Measurements from ENCODE around the gene MACROD1.

Gene MACROD1

DNA sequence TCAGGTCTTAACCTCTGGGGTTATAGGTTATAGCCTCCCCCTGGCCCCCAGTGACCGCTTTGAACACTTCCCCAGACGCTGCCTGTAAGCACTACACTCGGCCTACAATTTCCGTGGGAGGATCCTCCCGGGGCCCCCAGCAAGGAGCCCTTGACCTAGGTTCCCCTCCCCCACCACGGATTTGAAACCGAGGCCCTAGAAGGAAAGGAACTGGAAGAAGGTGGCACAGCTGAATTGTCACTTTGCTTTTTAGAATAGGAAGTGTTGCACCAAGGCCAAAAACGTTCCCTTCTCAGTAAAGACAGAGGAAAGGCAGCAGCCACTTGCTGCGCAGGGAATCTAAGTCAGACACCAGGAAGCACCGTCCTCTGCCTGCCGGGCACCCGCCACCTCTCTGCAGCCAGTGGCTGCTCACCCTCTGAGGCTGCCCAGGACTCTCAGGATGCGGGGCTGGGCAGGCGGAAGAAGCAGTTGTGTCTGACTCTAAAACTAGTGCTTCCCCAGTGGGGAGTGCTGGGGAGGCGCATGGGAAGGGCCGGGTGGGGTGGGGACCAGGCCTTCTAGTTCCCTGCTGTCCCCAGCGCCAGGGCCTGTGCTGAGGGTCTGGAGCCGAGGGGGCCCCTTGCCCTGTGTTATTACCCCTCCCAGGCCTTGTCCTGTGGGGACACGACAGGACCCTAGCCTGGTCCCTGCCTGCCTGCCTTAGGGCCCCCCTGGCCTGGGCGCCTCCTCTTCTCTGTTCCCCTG is 138.1 kb downstream of the MACROD1 start:
- peak; percentile 34 for DNase-seq

DNA sequence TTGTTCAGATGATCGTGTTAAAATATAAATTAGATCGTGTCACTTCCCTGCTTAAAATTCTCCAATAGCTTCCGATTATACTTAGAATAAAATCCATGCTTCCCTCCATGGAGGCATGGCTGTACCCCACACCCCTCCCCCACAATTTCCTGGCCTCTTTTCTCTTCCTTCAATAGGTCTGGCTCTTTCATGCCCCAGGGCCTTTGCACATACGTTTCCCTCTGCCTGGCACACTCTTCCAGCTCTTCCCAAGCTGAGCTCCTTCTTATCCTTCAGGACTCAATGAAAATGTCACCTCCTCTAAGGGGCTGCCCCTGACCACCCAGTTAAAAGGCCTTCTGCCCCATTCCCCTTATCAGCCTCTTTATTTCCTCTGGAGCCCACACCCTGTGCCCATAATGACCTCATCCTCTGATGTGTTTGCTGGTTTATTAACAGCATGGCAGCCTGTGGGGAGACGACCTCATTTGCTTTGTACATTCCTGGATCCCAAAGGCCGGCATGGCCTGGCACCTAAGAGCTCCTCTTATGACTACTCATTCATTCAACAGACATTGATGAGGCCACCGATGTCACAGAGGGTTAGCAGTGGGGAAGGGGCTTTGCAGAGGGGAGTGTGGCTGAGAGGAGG is 139.2 kb downstream of the MACROD1 start:
- DNase-seq: peak; percentile 24

DNA sequence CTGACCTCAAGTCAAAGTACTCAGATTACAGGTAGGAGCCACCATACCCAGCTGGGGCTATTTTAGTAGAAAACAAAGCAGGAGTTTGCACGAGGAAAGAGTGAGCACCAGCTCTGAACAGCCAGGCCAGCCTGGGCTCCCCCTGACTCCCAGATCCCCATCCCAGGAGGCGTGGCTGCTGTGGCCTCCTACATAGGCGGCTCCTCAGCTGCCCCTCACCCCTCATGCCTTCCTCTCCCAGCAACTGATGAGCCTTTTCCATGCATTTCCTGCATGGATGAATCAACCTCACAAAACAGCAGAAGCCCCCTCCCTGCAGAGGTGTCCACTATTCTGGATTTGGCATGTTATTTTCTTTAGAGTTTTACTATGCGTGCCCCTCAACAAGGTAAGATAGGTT is 140.7 kb downstream of the MACROD1 start:
- DNase-seq: no peak

DNA sequence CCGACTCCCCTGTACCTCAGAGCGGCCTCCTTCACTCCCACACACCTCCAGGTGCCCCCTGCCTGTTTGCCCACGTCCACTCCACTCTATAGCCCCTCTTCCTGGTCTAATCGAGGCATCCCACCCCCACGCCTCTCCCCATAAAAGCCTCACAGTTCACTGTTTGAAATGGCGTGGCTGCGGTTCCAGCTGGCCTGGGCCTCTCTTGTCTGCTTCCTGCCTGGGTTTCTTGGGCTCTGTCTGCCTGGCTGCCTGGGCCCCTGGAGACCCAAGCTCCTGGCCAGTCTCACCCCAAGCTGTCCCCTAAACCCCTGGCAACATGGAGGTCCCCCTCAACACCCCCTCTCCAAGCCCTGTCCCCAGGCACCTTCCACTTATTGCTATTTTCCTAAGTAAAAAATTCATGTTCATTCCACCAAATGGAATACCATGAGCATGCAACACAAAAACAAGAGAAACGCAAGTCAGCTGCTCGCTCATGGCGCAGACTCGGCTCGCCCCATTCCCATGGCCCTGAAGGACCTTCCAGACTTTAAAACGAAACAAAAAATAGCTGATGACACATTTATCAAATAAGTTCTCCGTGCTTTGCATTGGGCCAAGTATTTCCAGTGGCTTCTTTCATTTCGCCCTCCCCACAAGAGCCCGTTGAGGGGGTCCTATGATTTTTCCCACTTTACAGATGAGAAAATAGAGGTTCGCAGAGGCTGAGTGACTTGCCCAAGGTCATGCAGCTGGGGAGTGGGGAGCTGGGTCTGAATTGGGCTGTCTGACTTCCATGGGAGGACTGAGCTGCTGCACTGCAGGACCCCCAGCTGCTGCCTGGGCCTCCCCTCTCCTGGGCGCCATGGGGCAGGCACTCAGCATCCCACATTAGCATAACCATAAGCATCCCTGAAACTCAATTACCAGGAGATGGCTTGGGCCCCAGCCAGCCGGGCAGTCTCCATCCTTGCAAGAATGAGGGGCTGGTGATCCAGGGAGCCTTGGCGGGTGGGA is 141.9 kb downstream of the MACROD1 start:
- DNase-seq: no peak

DNA sequence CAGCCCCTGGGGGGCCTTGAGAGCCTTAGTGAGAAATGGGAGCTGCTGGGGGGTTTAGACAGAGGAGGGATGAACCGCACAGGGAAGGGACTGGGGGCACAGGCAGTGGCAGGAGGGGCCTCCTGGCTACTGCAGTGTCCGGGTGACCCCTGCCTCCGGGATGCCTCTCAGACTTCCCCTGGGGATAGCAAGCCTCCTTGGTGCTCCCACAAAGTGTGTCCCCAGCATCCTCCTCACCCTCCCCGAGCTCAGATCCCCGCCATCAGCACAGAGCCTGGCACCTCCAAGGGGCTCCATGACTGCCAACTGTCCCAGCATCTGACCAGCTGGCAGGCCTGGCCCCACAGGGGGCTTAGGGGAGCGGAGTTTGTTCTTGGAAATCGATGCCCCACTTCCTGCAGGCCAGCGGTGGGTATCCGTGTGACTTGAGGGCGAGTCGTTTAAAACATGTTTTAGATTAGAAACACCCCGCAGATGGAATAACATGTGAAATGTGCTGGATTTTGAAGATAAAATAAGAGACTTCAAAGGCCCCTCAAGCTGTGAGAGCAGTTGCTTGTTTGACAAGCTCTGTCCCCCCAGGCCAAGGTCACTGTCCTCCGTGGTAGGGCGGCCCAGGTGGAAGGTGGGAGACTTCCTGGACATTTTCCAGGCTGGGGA is 143.7 kb downstream of the MACROD1 start:
- DNase-seq: no peak

DNA sequence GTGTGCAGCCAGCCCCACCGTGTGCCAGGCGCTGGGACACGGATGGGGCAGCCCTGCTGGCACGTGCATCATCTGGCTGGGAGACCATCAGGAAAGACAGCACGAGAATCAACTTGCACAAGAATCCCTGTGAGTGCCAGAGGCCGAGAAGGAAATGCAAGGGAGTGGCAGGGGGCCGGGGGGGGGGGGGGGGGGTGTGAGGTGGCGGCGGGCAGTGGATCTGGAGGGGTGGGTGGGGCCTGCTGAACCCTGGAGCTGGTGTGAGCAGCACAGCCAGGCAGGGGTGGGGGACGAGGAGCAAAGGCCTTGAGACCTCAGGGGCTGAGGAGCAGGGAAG is 144.2 kb downstream of the MACROD1 start:
- no peak for DNase-seq

DNA sequence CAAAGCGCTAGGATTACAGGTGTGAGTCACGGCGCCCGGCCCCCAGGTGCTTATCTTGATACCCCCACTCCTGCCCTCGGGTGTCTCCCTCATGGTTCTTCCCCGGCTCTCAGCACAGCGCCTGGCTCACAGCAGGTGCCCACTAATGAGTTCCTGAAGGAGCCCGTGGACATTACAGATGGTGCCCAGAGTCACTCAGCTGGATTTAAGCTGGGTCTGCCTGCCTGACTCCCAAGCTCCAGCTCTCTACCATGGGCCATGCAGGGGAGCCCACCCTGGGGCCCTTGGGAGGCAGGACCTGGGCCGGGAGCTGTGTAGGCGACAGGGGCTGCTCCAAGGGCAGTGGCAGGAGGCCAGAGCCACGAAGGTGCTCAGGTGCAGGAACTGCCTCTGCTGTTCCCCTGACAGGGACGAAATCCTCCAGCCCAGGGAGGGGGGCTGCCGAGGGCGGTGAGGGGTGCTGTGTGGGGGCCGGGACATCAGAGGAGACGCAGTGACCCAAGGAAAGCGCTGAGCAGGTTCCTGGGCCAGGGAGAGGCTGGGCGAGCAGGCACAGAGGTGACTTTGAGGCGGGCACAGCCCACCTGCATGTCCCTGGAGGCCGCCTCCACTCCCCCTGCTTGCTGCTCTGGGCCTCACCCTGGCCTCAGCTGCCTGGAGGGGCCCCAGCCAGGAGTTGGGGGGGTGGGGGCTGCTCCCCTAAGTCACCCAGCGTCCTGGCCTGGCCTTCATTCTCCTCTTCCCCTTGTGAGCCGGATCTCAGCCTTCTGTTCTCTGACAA is 144.7 kb downstream of the MACROD1 start:
- no peak for DNase-seq

DNA sequence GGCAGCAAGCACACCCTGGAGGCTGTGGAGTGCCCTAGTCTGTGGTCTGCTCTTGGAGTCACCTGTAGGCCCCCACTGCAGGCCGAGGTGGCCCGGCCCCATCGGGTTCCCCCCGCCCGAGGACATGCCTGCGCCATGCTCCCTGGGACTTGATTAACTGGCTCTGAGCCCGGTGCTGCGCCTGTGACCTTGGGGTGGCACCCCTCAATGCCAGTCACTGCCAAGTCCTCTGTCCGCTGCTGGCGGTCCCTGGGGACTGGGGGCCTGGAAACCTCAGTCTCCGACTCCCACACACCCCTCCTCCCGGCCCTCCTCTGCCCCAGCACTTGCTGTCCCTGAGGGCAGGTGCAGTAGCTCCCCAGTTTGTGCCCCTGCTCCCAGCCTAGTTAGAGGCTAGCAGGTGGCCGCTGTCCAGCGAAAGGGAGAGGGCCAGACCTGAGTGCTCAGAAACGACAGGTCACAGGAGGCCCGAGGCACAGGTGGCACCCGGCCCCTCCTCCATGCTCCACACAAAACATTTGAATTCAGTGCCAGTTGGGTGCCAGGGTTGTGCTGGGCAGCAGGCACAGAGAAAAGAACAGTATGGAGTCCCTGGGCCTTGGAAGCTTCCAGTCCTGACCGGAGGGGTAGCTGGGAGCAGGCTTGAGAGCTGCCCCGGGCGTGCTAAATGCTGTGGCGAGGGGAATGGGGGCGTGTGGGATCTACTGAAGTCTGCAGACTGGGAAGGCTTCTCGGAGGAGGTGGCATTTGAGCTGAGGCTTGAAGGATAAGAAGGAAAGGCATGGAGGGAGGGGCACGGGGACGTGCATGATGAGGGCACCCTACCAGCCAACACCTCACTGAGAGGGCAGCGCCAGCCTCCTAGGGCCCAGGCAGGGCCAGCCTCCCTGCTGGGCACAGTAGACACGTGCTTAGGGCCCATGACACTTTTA is 146.5 kb downstream of the MACROD1 start:
- no peak for DNase-seq

DNA sequence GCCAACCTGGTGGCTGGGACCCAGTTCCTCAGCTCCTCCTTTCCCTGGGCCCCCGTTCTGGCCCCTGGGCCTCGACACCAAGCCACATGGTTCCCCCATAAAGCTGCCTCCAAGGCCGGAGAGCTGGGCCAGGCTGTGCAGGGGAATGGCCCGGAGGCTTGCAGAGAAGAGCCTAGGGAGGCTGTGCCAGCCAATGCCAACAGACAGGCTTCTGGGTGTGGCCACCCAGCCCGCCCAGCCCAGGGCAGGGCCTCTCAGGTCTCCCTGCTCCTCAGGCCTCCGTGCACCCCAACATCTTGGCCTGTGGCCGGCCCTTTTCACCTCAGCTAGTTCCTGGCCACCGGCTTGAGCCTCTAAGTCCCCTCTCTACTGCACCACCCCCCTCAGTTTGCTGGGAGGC is 147.6 kb downstream of the MACROD1 start:
- no peak for DNase-seq

DNA sequence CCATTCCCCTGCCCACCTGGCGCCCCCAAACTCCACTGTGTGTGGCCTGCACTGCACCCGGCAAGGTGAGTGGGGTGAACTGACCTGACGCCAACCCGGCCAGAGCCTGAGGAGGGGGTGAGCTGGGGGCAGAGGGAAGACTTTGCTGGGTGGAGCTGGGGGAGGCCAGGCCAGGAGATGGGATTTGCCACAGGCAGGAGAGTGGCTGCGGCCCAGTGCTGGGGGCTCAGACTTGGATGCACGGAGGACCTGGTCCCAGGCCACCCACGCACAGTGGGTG is 148.0 kb downstream of the MACROD1 start:
- DNase-seq: no peak

DNA sequence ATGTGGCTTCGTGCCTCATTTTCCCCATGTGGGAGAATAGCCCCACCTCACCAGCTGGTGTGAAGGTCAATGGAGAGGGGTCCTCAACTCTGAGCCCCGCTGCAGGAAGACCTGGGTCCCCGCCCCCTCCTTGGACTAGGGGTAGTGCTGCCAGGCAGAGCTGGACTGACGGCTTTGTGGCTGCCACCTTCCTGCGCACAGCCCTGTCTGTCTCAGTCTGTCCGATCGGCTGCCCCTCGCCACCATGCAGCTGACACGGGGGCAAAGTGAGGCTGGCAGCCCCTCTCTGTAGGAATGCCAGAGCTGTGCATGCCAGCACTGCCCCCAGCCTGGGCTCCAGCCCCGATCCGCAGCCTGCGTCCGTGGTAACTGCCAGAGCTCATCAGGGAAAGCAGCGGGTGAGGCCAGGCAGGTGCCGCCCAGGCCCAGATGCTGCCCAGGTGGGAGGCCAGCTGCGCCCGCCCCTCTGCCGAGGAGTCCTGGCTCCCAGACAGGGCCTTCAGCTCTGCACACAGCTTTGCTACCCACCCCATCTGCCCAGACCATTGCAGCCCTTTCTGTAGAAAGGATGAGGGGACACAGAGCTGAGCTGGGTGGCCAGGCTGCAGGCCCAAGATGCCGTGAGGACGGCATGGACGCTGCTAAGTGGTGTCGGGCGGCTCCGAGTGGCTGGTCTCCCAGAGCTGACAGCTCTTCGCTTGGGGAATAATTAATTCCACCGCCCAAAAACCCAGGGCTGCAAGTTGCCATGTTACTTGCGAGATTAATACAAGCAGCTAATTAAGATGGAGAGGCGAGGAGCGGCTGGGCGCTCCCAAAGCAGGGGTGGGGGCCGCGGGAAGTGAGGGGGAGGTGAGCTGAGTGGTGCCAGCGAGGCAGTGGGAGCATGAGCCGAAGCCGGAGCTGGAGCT is 149.7 kb downstream of the MACROD1 start:
- DNase-seq: no peak

DNA sequence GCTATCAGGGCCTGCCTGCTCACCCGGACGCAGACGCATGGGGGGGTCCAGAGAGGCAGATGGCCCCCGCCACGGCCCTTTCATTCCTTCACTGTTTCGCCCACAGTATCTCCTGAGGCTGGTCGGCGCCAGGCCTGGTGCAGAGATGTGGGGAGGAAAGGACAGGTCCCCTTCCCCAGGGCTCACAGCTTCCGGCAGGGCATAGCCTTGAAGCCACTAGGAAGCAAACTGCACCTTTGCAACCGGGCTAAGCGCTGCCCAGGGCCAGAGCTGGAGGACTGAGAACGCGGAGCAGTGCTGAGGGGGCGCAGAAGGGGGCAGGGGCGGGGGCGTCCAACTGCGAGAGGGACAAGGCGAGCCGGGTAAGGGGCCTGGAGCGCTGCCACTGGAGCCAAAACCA is 150.4 kb downstream of the MACROD1 start:
- no peak for DNase-seq

DNA sequence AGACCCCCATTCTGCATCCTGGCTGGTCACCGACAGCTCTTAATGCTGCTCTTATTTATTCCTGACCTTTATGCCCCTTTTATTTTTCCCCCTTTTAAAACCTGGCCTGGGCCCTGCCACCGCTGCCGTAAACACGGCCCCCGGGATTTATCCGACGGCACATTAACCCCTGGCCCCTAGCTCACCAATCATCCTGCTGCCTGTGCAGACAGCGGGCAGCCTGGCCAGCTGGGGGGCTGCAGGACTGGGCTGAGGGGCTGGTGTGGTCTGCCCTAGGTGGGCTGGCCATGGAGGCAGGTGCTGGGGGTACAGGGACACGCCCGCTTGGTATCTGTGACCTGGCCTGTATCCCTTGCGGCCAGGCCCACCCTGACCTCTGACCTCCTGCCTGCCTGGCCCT is 151.6 kb downstream of the MACROD1 start:
- DNase-seq: no peak

DNA sequence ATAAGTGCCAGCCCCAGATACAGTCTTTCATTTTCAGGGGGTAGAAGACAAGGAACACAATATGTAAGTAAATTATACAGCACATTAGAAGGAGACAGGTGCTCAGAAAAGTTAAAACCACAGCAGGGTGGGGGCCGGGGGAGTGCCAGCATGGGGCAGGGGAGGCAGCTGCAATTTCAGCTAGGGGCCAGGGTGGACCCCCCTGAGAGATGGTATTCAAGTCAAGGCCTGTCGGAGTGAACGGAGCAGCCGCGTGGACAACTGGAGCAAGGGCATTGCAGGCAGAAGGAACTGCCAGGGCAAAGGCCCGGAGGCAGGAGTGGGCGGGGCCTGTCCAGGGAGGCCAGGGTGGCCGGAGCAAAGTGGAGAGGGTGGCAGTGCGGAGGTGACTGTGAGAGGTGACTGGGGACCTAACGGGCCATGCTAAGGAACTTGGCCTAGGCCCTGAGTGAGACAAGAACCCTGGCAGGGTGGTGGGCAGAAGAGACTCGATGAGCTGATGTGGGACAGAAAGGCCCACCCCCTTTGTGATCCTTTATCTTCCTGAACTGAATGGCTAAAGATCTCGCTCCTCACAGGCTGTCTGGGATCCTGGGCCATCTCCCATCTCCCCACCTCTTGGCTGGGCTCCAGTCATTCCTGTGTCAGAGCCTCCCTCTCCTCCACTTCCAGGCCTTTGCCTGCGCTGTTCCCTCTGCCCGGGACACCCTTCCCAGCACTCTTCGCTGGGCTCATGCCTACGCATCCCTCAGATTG is 152.6 kb downstream of the MACROD1 start:
- DNase-seq: no peak

DNA sequence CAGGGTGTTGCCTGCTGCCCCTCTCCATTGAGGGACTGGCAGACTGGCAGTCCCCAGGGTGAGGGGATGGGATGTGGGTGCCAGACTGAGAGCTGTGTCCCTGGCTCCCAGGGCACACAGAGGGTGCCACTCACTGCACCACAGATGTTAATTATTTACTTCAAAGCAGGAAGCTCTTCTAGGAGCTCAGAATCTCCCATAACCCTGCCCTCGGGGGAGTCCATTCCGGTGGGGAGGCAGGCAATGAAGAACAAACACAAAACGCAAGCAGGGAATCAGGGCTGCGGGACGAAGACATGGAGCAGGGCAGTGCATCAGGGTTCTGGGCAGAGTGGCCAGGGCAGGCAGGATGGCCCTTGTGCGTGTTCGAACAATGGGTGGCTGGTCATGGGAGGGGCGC is 154.5 kb downstream of the MACROD1 start:
- no peak for DNase-seq

DNA sequence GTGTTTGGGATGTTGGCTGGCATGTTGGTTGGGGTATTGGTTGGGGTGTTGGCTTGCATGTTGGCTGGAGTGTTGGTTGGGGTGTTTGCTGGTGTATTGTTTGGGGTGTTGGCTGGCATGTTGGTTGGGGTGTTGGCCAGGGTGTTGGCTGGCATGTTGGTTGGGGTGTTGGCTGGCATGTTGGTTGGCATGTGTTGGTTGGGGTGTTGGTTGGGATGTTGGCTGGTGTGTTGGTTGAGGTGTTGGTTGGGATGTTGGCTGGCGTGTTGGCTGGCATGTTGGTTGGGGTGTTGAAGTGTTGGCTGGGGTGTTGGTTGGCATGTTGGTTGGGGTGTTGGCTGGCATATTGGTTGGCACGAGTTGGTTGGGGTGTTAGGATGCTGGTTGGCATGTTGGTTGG is 155.1 kb downstream of the MACROD1 start:
- DNase-seq: no peak

DNA sequence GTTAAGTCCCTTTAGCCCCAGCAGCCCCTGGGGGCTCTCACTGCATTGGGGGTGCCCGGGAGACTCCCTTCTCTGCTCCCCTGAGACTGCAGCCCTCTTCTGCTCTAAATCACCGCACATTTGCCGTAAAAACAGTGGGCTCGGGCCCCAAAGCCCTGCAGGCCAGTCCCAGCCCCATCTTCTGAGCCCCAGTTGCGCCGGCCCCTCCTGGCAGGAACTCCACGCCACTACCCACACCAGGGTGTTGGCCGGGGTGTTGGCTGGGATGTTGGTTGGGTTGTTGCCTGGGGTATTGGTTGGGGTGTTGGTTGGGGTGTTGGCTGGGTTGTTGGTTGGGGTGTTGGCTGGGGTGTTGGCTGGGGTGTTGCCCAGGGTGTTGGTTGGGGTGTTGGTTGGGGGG is 156.2 kb downstream of the MACROD1 start:
- no peak for DNase-seq

DNA sequence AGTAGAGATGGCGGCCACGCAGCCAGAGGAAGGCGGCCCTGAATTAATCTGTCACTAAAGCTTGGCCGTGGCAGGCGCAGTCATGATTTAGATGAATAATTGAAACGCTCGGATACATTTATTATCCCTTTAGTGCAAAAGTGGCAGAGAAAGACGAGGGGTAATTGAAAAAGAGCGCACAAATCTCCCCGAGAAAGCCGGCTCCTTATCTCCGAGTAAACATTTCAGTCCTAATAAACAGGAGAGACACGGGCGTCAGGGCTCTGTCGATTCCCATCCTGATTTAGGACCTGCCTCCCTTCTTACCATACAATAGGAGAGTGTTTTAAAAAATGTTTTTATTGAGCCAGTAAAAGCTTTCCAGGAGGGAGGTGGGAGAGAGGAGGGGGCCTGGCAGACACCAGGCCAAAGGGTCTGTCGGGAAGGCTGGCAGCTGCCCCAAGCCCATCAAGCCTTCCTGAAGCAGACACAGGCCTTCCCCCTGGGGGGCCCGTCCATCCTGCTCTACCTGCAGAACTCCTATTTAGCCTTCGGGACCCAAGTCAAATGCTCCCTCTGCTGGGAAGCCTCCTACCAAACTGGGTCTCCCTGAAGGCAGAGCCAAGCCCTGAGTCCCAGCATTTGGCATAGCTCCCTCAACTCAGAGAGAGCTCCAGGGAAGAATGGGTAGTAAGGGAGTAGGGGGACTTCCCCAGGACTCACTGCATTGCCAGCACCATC is 156.8 kb downstream of the MACROD1 start:
- DNase-seq: no peak

Data from hematopoietic multipotent progenitor cell treated with erythropoietin and hydrocortisone succinate and interleukin-3 and kit ligand, for 6 days (in vitro differentiated cells).